Stromal cell of bone marrow (primary cell): ENCODE data around the gene LZTS2.
A peak's percentile ranks its signal among the peaks of the same experiment; 100 is the strongest.

Experiments
- DNase-seq: peaks from one replicate; pipeline ENCODE4 v3.0.0-alpha.2; 2012; ENCODE audit warnings: low read depth

LZTS2 gene

DNA sequence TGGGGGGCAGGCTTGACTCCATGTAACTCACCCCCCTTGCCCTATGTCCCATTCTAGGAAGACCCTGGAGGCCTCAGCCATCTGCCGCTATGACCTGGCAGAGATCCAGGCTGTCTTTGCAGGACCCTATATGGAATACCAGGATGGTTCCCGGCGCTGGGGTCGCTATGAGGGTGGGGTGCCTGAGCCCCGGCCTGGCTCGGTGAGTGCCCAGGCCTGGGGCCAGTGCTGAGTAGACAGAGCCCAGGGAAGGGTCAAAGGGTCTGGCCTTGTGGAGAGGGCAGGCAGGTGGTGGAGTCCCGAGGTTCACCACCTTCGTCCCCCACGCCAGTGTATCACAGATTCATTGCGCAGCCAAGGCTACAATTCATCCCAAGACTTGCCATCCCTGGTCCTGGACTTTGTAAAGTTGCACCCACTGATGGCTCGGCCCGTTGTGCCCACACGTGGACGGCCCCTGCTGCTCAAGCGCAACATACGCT lies 19.8 kb upstream of the LZTS2 start:
- DNase-seq, result no peak

GRCh38 chr10:100980311-100980710 lies 19.3 kb upstream of the LZTS2 start:
- no peak for DNase-seq

DNA sequence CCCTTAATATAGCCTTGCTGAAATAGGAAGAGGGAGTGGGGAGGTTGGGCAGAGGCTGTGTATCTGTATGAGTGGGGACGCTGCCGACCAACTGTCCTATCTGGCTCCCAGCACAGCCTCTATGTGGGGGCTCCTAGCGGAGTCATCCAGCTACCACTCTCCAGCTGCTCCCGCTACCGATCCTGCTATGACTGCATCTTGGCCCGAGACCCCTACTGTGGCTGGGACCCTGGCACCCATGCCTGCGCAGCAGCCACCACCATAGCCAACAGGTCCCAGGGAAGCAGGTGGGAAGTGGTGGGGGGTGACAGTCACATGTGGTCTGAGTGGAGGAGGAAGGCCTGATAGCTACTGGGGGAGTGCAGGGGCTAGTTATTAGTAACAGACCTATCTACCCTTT lies 18.9 kb upstream of the LZTS2 start:
- DNase-seq, result no peak

GRCh38 chr10:100981178-100981772 lies 18.3 kb upstream of the LZTS2 start:
- no peak for DNase-seq

- no peak for DNase-seq
These were observed 16.4 kb upstream of the LZTS2 start for GRCh38 chr10:100982916-100983830.

DNA sequence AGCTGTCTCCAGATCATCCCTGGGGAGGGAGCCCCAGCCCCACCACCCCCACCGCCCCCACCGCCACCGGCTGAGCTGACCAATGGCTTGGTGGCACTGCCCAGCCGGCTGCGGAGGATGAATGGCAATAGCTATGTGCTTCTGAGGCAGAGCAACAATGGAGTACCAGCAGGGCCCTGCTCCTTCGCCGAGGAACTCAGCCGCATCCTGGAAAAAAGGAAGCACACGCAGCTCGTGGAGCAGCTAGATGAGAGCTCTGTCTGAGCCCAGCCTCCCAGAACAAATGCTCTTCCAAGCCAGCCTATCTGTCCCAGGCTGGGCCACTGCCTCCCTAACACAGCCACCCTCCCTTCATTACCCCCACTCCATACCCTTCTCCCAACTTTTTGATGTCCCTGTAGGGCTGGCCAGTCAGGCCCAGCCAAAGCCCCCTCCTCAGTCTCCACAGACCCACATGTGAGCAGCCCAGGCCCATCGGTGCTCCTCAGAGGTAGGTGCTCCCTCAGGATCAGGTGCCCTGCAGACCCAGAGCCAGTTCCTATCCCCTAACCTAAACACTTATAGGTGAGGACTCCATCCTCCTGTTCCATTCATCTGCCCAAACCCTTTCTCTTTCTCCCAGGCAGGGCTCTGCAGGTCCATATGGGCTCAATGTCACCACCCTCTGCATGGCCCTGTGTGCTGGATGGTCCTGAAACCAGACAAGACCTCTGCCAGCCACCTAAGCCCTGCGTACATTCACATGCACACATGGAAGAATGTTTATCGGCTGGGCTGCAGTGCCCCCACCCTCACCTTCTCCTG lies 15.5 kb upstream of the LZTS2 start:
- DNase-seq, result no peak

- no peak for DNase-seq
These were observed 14.9 kb upstream of the LZTS2 start for GRCh38 chr10:100984672-100985177.

DNA sequence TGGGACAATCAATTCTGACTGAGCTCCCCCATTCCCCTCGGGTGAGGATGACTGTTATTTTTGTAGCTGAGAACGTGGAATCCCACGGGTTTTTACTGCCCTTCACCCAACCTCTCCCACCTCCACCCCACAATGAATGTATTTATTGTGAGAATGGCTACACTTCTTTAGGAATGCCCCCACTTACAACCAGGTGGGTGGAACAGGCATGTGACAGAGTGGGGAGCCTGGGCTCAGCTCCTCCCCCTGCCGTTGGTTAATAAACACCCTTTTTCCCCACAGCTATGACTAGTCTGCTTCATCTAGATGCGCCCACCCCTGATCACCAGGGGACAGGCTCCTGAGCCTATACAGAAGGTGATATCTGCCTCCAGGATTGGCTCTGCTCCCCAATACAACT lies 14.3 kb upstream of the LZTS2 start:
- no peak for DNase-seq

DNA sequence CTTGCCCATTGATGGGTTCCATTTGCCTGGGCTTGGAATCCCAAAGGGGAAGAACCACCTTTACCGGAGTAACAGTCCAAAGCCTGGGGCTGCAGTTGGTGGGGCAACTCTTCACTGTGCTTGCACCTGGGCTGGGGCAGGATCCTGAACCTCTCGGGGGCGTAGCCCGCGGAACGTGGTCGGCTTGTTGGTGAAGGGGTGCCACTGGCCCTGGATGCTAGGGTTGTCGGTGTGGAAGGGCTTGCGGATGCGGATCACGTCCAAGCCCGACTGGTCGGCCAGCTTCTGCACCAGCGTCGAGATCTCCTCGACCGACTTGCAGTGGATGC lies 13.0 kb upstream of the LZTS2 start:
- no peak for DNase-seq

DNA sequence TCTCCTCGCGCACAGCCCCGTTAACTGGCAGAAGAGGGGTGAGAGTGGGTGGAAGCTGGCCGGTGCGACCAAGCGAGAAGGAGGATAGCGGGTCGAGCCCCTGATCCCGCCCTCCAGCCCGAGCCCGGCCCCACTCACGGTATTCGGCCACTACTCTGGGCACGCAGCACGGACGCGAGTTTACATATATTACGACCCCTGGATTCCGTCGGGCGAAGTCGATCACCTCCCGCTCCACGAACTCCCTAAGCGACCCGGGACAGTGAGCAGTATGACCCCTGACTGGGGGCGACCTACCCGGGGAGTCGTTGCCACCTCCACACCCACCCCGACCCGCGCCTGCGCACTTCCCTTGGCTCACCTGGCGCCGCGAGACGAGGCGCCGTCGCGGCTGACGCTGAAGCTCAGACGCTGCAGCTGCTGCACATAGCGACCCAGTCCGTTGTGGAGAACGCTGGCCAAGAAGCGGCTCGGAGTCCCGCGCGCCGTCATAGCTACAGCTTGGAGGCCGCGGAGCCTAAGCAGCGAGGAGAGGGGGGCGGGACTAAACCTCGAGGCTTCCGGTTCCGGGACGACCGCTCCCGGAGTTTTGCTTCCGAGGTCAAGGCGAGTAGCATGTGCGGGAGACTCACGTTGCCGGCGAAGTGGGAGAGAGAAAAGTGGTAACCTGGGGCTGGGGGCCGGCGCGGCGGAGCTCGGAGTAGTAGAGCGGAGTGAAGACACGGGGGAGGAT lies 12.5 kb upstream of the LZTS2 start, which contains the start of the genes MRPL43 and TWNK:
Gene MRPL43 (minus strand): TSS at position 546 of the 733 bp plus-strand sequence. CDS start 54 bp downstream, at position 492.
Gene TWNK (plus strand): TSS at position 592 of the 733 bp plus-strand sequence. CDS start 668 bp downstream, outside the sequence.
- DNase-seq, result peak; percentile 52

DNA sequence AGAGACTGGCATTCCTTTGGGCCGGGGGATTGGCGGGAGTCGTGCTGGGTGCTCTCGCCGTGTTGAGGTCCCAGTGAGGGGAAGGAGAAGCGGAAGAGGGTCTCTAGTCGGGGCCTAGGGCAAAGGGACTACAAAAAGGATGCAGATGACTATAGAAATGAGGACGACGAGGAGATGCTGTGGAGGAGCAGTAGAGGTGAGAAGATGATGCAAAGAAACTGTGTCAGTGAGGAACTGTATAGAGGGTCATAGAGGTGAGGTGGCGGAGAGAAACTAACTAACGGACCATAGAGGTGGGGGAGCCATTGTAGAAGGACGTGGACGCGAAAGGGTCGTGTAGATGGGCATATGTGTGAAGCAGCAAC lies 11.9 kb upstream of the LZTS2 start:
- DNase-seq, result no peak

DNA sequence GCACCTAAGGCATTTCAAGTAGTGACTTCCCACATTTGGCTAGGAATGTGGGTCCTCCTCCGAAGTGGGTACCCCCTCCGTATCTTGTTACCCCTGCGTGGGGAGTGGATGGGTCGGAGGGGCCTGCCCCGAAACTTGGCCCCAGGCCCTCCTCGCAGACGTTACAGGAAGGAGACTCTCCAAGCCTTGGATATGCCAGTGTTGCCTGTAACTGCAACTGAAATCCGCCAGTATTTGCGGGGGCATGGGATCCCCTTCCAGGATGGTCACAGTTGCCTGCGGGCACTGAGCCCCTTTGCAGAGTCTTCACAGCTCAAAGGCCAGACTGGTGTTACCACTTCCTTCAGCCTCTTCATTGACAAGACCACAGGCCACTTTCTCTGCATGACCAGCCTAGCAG lies 11.4 kb upstream of the LZTS2 start:
- no peak for DNase-seq

DNA sequence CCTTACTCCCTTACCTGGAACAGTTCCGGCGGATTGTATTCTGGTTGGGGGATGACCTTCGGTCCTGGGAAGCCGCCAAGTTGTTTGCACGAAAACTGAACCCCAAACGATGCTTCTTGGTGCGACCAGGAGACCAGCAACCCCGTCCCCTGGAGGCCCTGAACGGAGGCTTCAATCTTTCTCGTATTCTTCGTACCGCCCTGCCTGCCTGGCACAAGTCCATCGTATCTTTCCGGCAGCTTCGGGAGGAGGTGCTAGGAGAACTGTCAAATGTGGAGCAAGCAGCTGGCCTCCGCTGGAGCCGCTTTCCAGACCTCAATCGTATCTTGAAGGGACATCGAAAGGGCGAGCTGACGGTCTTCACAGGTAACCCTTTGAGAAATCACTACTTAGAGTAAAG lies 10.5 kb upstream of the LZTS2 start:
- no peak for DNase-seq

GRCh38 chr10:100993986-100994708 lies 5.5 kb upstream of the LZTS2 start:
- no peak for DNase-seq

GRCh38 chr10:100995181-100995580 lies 4.4 kb upstream of the LZTS2 start:
- DNase-seq, result no peak

DNA sequence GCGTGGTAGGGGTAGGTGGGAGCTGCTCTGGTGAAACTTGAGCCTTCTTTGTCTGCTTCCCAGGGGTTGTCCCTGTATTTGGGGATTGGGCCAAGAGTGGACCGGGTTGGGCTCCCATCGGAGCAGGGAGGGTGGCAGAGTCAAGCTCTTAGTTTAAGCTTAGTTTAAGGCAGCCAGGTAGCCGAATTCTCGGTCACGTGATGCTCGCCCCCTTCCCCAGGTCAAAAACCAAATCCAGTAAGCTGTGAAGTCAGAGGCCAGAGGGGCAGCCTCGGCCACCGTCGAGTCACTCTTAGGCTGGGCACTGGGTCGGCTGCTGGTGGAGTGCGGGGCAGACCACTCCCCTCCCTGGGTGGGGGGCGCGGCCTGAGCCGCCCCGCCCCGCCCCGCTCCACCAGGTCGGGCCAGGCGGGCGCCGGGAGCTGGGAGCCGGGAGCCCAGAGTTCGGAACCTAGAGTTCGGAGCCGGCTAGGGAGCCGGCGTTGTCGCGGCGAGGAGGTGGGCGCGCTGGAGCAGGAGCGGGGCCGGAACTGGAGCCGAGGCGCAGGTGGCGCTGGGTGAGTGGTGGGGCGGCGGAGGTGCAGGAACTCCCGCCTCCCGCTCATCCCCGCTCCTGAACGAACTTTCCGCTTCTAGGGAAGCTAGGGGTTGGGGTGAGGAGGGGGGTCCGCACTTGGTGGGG lies 2.8 kb upstream of the LZTS2 start:
- no peak for DNase-seq

- peak; percentile 52 for DNase-seq
These were observed 2.0 kb upstream of the LZTS2 start for GRCh38 chr10:100997360-100998182.

GRCh38 chr10:100998183-100998990 lies 1.2 kb upstream of the LZTS2 start:
- peak; percentile 84 for DNase-seq
